K562 (cell line): ENCODE measurements around the gene ENO3. TPM values are rescaled to one million over a fixed set of nuclear protein-coding genes. Genes with fewer than 3 reads are reported as not detected.
A peak's percentile ranks its signal among the peaks of the same experiment; 100 is the strongest.

ENCODE experiments used
- CHD4 ChIP-seq: fragments of 200-600 bp; sonication (generic); IDR thresholded peaks from 3 replicates; pipeline ENCODE4 v1.6.1; 2012; ENCODE audit warnings: low read depth, mild to moderate bottlenecking, mixed read lengths, low read length, inconsistent platforms; ENCODE audit not compliant: insufficient read depth, insufficient replicate concordance, poor library complexity, severe bottlenecking
- CREM ChIP-seq: IDR thresholded peaks from 2 replicates; pipeline ENCODE4 v1.6.1; 2014; ENCODE audit warnings: antibody characterized with exemption, low read depth
- DNMT1 ChIP-seq: fragments of 450-650 bp; IDR thresholded peaks from 2 replicates; pipeline ENCODE4 v1.6.1; 2016; ENCODE audit warnings: antibody characterized with exemption, mild to moderate bottlenecking
- FOXM1 ChIP-seq, 2 experiments: fragments of 450-650 bp in 1 of 2; sonication (generic) in 1 of 2; formaldehyde crosslinking in 1 of 2; IDR thresholded peaks; 2 replicates each; pipeline versions ENCODE4 v1.6.1 to v1.9.0; 2017 to 2022; ENCODE audit warnings: low read depth in 2 of 2, mild to moderate bottlenecking in 2 of 2, missing genetic modification reagents in 1 of 2, moderate library complexity in 1 of 2
- HDAC1 ChIP-seq, 2 experiments: fragments of 450-650 bp; IDR thresholded peaks; 2 replicates each; pipeline ENCODE4 v1.6.1; 2016 to 2017; ENCODE audit warnings: inconsistent platforms in 1 of 2, mild to moderate bottlenecking in 1 of 2, moderate library complexity in 1 of 2
- IFI16 ChIP-seq: fragments of 250-450 bp; sonication (Bioruptor Pico); IDR thresholded peaks from 2 replicates; pipeline ENCODE4 v2.1.2; 2022; ENCODE audit warnings: mild to moderate bottlenecking, inconsistent platforms
- MYNN ChIP-seq, 2 experiments: sonication (generic); formaldehyde crosslinking in 1 of 2; IDR thresholded peaks; 2 replicates each; pipeline versions ENCODE4 v1.5.0 to v1.6.1; 2016 to 2020; ENCODE audit warnings: antibody characterized with exemption in 1 of 2, missing genetic modification reagents in 1 of 2
- POLR2B ChIP-seq: fragments of 450-650 bp; IDR thresholded peaks from 2 replicates; pipeline ENCODE4 v1.6.1; 2018; ENCODE audit warnings: low read depth; ENCODE audit not compliant: partially characterized antibody
- POLR2G ChIP-seq: fragments of 200-400 bp; formaldehyde crosslinking; IDR thresholded peaks from 2 replicates; pipeline ENCODE4 v1.6.1; 2017; ENCODE audit warnings: low read depth, mild to moderate bottlenecking, antibody characterized with exemption, low read length, moderate library complexity
- RBFOX2 ChIP-seq: fragments of 200-400 bp; formaldehyde crosslinking; IDR thresholded peaks from 2 replicates; pipeline ENCODE4 v1.6.1; 2017; ENCODE audit warnings: low read depth, mild to moderate bottlenecking, low read length, moderate library complexity
- STAG1 ChIP-seq: sonication (generic); formaldehyde crosslinking; IDR thresholded peaks from 2 replicates; pipeline ENCODE4 v1.5.0; 2020; ENCODE audit warnings: missing genetic modification reagents, borderline replicate concordance
- TAF15 ChIP-seq: fragments of 200-400 bp; formaldehyde crosslinking; IDR thresholded peaks from 2 replicates; pipeline ENCODE4 v1.6.1; 2017; ENCODE audit warnings: mild to moderate bottlenecking, low read depth, low read length, moderate library complexity
- TEAD1 ChIP-seq, 2 experiments: fragments of 450-650 bp in 1 of 2; sonication (generic) in 1 of 2; formaldehyde crosslinking; IDR thresholded peaks; 2 replicates each; pipeline versions ENCODE4 v1.4.0 to v1.8.0; 2020 to 2022; ENCODE audit warnings: mild to moderate bottlenecking in 2 of 2, missing genetic modification reagents in 1 of 2
- TEAD4 ChIP-seq, 2 experiments: sonication (generic) in 1 of 2; formaldehyde crosslinking in 1 of 2; IDR thresholded peaks; 2 replicates each; pipeline versions ENCODE4 v1.6.1 to v1.8.0; 2012 to 2022; ENCODE audit warnings: borderline replicate concordance in 1 of 2, inconsistent platforms in 1 of 2, low read length in 1 of 2, mild to moderate bottlenecking in 1 of 2, missing genetic modification reagents in 1 of 2
- TOE1 ChIP-seq, 2 experiments: fragments of 450-650 bp in 1 of 2; sonication (generic) in 1 of 2; formaldehyde crosslinking in 1 of 2; IDR thresholded peaks; 2 replicates each; pipeline versions ENCODE4 v1.7.1 to v1.8.0; 2016 to 2022; ENCODE audit warnings: borderline replicate concordance in 2 of 2, mild to moderate bottlenecking in 2 of 2, antibody characterized with exemption in 1 of 2, inconsistent platforms in 1 of 2, low read depth in 1 of 2, missing genetic modification reagents in 1 of 2, moderate library complexity in 1 of 2
- ZBTB7A ChIP-seq: IDR thresholded peaks from 2 replicates; pipeline ENCODE4 v1.6.1; 2011; ENCODE audit warnings: low read depth, mild to moderate bottlenecking, low read length, moderate library complexity, borderline replicate concordance; ENCODE audit not compliant: control insufficient read depth
- ZNF224 ChIP-seq: sonication (generic); formaldehyde crosslinking; IDR thresholded peaks from 2 replicates; pipeline ENCODE4 v1.8.0; 2022; ENCODE audit warnings: mild to moderate bottlenecking, missing genetic modification reagents
- ZNF324 ChIP-seq: fragments of 250-450 bp; sonication (Bioruptor Pico); IDR thresholded peaks from 2 replicates; pipeline ENCODE4 v1.4.0; 2020; ENCODE audit warnings: mild to moderate bottlenecking
- ZNF592 ChIP-seq: fragments of 450-650 bp; IDR thresholded peaks from 2 replicates; pipeline ENCODE4 v1.6.1; 2017; ENCODE audit warnings: antibody characterized with exemption, mild to moderate bottlenecking
- ZNF75A ChIP-seq: fragments of 450-650 bp; formaldehyde crosslinking; IDR thresholded peaks from 2 replicates; pipeline ENCODE4 v1.4.0; 2020; ENCODE audit warnings: mild to moderate bottlenecking
- polyA plus RNA-seq, 8 experiments: library from polyadenylated mRNA; depleted of rRNA in 4 of 8; stranded (reverse) in 5 of 8; unstranded in 3 of 8; fragments of >200 nt; fragmentation: Nextera tagmentation in 2 of 8; fragmentation: Illumina TruSeq in 1 of 8; extraction: Ambion mirVana in 2 of 8; extraction: Trizol in 1 of 8; gene quantifications; 2 replicates each; pipeline versions ENCODE4 v1.2.1 to v1.2.3, GENCODE V29; 2011 to 2014; ENCODE audit warnings: inconsistent platforms in 1 of 8, missing spikeins in 1 of 8
- total RNA-seq, 7 experiments: library from RNA; depleted of rRNA in 6 of 7; stranded (reverse); fragments of >200 nt in 6 of 7; fragmentation: Illumina TruSeq in 2 of 7; extraction: Trizol in 2 of 7; gene quantifications; 2 replicates each; pipeline versions ENCODE4 v1.2.1 to v1.2.3, GENCODE V29; 2011 to 2021; ENCODE audit warnings: low replicate concordance in 1 of 7
- TF ChIP-seq, protein P1 (sequence below): fragments of 450-650 bp; IDR thresholded peaks from 2 replicates; pipeline ENCODE4 v1.6.1; 2016; ENCODE audit warnings: antibody characterized with exemption

ENO3 gene
- total and polyA plus RNA-seq, 9 of the 15 experiments (the other 6 are each of a cell fraction or from before 2014, with no cell fraction given) = 5.7 to 17.2 (median 9.9) TPM

GRCh38 chr17:4997302-4998026, 46.5 kb downstream of the ENO3 start, which contains the start of the genes INCA1 and KIF1C (continued):
- TF ChIP-seq, protein P1, sequence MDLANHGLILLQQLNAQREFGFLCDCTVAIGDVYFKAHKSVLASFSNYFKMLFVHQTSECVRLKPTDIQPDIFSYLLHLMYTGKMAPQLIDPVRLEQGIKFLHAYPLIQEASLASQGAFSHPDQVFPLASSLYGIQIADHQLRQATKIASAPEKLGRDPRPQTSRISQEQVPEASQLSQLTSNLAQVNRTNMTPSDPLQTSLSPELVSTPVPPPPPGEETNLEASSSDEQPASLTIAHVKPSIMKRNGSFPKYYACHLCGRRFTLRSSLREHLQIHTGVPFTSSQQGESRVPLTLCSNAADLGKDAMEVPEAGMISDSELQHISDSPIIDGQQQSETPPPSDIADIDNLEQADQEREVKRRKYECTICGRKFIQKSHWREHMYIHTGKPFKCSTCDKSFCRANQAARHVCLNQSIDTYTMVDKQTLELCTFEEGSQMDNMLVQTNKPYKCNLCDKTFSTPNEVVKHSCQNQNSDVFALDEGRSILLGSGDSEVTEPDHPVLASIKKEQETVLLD = no peak
- TF ChIP-seq STAG1 (CRISPR knock-in tag) = no peak
- peak in 1 of 2 experiments; percentile 24; a peak in 1 of 4 replicates for TF ChIP-seq TEAD1 (CRISPR knock-in tag; IDR thresholded peaks at IDR 0.05)
- TF ChIP-seq TEAD4 (IDR thresholded peaks at IDR 0.05; ENCODE audit: low read length) = no peak
- TF ChIP-seq TEAD4 (CRISPR knock-in tag; IDR thresholded peaks at IDR 0.05; ENCODE audit: borderline replicate concordance) = no peak
- TF ChIP-seq HDAC1 (IDR thresholded peaks at IDR 0.05) = 0 out of 4 replicates have a peak, but pooled peaks of 1 of the 2 experiments have one; percentile 32
- TF ChIP-seq TOE1 (IDR thresholded peaks at IDR 0.05; ENCODE audit: borderline replicate concordance) = peak; percentile 94
- TF ChIP-seq TOE1 (CRISPR knock-in tag; IDR thresholded peaks at IDR 0.05; ENCODE audit: borderline replicate concordance, low read depth) = no peak
- no peak for TF ChIP-seq IFI16 (CRISPR knock-in tag)
- no peak for TF ChIP-seq MYNN (IDR thresholded peaks at IDR 0.05)
- no peak for TF ChIP-seq MYNN (CRISPR knock-in tag; IDR thresholded peaks at IDR 0.05)
- 0 out of 2 replicates have a peak, but pooled peaks have one; percentile 28 for TF ChIP-seq ZBTB7A
- TF ChIP-seq ZNF592 = no peak
- no peak for TF ChIP-seq POLR2B
- no peak for TF ChIP-seq TAF15
- no peak for TF ChIP-seq DNMT1
- TF ChIP-seq RBFOX2 = peak; percentile 79
- no peak for TF ChIP-seq ZNF75A (CRISPR knock-in tag)
- no peak for TF ChIP-seq CHD4
- peak; percentile 82 for TF ChIP-seq FOXM1 (IDR thresholded peaks at IDR 0.05; ENCODE audit: low read depth)
- TF ChIP-seq FOXM1 (CRISPR knock-in tag; IDR thresholded peaks at IDR 0.05; ENCODE audit: low read depth) = no peak
- TF ChIP-seq CREM = peak; percentile 8; the same call in 1 of the 2 replicates
- TF ChIP-seq ZNF224 (CRISPR knock-in tag) = no peak
- TF ChIP-seq POLR2G = peak; percentile 85
- TF ChIP-seq ZNF324 (CRISPR knock-in tag) = no peak
